Astrocyte of the cerebellum (primary cell): ENCODE results near the gene KDM4C.

Experiments used
- DNase-seq: peaks from one replicate; pipeline ENCODE4 v3.0.0-alpha.2; 2011; ENCODE audit warnings: low read depth
- H3K4me3 ChIP-seq: 2 replicates; pipeline ENCODE4 v1.5.1; 2011; ENCODE audit warnings: mild to moderate bottlenecking, low read depth, low read length, moderate library complexity
- in situ Hi-C: cut with HindIII; loops from 2 replicates; pipeline ENCODE4 v1.10.0; 2017; ENCODE audit warnings: low sequenced_read_pairs
- TF ChIP-seq, protein P1 (sequence below): IDR thresholded peaks from 2 replicates; pipeline ENCODE4 v1.5.1; 2012; ENCODE audit warnings: low read length, low read depth, moderate library complexity, mild to moderate bottlenecking; ENCODE audit errors: missing control alignments

The KDM4C gene

DNA sequence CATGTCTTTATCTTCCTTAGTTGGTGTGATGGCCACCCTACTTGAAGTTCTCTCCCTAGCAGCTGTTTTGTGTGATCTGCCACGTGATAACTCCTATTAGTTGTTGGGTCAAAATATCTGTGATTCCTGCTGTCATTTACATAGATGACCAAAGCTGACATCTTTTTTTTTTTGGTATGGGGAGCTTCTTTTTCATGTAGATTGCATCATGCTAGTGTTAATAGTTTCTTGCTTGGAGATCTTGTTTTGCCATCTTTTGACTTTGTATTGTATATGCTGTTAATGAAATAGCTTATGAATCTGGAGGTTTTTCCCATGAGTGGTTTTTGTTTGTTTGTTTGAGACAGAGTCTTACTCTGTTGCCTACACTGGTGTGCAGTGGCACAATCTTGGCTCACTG lies 243.8 kb downstream of the KDM4C start:
- in situ Hi-C loops: no loop called here
- no peak overlapping the region for H3K4me3 ChIP-seq
- DNase-seq: no peak
- TF ChIP-seq, protein P1, sequence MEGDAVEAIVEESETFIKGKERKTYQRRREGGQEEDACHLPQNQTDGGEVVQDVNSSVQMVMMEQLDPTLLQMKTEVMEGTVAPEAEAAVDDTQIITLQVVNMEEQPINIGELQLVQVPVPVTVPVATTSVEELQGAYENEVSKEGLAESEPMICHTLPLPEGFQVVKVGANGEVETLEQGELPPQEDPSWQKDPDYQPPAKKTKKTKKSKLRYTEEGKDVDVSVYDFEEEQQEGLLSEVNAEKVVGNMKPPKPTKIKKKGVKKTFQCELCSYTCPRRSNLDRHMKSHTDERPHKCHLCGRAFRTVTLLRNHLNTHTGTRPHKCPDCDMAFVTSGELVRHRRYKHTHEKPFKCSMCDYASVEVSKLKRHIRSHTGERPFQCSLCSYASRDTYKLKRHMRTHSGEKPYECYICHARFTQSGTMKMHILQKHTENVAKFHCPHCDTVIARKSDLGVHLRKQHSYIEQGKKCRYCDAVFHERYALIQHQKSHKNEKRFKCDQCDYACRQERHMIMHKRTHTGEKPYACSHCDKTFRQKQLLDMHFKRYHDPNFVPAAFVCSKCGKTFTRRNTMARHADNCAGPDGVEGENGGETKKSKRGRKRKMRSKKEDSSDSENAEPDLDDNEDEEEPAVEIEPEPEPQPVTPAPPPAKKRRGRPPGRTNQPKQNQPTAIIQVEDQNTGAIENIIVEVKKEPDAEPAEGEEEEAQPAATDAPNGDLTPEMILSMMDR: no peak

DNA sequence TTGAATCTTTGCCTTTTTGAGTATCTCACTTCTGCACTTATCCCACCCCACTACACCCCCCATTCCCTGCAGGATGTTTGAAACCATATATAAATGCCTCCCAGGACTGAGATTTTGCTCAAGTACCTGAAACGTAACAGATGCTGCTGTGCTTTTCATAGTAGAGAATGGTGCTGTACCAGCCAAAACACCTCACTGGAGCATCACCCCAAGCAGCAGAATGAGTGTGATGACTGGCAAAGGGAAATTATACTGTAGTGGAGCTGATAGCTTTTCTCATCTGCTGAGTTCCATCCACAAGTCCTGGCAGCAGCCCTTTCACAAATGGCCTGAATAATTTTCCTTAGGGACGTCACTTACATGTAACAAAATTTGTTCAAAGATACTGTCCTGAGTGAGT lies 246.1 kb downstream of the KDM4C start:
- TF ChIP-seq, protein P1: no peak
- in situ Hi-C loops: no loop called here
- H3K4me3 ChIP-seq: no peak overlapping the region
- DNase-seq: no peak

DNA sequence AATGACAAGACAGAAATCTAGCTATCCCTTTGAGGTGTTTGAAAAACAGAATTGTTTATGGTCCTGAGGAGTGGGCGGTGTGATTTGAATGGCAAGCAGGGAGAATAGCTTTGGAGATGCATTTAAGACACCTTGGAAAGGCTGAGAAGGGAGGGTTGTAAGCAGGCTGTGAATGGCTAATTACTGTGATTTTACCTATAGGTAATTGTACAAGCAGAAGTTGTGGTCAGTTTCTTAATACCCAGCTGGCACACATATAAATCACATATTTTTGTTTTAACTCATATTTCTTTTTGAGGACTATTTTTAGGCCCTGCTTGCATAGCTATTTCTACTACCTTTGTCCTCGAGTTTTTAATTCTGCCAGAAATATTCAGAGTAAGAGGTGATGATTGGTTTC lies 248.6 kb downstream of the KDM4C start:
- DNase-seq: no peak
- TF ChIP-seq, protein P1: no peak
- in situ Hi-C loops: no loop called here
- H3K4me3 ChIP-seq: no peak overlapping the region

DNA sequence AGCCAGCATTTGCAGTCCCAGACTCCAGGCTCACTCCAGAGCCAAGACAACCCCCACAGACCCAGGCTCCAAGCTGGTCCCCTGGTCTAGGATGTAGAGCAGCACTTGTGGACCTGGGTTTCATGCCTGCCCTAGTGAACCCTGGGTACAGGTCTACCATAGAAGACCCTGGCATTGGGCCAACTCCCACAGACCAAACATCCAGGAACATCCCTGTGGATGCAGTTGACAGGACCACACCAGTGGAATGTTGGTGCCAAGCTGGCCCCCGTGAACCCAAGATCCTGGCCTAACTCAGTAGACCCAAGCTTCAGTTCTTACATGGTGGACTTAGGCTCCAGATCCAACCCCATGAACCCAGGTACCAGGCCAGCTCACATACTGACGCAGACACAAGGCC lies 250.6 kb downstream of the KDM4C start:
- H3K4me3 ChIP-seq: no peak overlapping the region
- TF ChIP-seq, protein P1: no peak
- in situ Hi-C loops: no loop called here
- DNase-seq: no peak

DNA sequence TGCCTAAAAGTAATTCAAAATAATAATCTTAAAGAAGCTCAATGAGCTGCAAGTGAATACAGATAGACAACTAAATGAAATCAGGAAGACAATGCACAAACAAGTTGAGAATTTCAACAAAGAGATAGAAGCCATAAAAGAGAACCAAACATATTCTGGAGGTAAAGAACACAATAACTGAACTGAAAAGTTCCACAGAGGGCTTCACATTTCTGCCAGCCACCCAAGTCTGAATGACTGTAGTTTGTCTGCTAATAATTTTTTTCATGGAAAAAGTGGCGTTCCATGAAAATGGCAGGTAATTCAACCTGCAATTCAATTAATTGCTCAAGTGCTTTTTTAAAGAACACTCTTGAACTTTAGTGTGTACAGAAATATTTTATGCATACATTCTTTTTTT lies 251.3 kb downstream of the KDM4C start:
- TF ChIP-seq, protein P1: no peak
- DNase-seq: no peak
- H3K4me3 ChIP-seq: no peak overlapping the region
- in situ Hi-C loops: no loop called here

DNA sequence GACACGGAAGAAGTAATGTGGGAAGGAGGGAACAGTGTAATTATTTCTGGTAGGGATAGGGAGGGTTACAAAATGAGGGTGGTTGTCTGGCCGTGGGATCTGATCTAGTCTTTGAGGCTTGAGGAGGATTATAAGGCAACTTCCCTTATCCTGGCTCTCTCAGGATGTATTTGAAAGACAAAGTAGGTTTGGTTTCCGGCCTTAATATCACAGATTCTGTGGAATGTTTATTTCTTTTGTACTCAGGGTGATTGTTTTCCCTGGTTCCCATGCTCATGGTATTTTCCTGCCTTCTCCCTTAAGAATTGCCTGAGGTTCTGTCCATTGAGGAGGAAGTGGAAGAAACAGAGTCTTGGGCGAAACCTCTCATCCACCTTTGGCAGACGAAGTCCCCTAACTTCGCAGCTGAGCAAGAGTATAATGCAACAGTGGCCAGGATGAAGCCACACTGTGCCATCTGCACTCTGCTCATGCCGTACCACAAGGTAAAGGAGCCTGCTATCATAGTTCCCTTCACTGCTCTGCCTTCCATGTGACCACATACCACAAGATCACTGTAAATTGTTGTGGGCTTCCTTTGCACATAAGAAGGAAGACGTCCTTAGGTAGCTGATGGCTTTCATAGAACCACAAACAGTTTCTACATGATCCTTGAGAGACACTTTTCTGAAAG lies 253.8 kb downstream of the KDM4C start:
- DNase-seq: no peak
- H3K4me3 ChIP-seq: no peak overlapping the region
- TF ChIP-seq, protein P1: no peak
- in situ Hi-C loops: no loop called here

DNA sequence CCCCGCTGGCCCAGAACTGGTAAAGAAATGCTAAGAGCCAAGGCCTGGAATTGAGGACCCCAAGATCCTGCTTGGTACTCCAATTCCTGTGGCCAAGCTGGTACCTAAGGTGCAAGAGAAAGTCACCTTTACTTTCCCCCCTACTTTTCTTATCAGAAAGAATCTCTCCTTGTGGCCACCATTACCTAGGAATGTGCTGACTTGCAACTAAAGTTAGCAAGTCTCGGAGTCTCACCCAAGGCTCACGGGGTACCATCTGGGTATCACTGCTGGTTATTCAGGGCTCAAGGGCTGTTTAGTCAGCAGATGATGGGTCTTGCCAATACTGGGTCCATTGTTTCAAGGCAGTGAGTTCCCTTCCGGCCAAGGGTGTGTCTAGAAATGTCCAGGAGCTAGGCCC lies 270.2 kb downstream of the KDM4C start:
- TF ChIP-seq, protein P1: no peak
- no peak for DNase-seq
- no peak overlapping the region for H3K4me3 ChIP-seq
- in situ Hi-C loops: no loop called here
